Activated T-helper 2 cell treated with anti-CD3 and anti-CD28 coated beads, Interferon-gamma antibody, Interleukin-2, Interleukin-4, amounts not matched to agents 10 μg/mL and 5 μg/mL and 100 μg/mL, durations not matched to agents 14 hours and 24 hours and 36 hours (primary cell): ENCODE measurements around the gene FAM174C. TPM values are rescaled to one million over a fixed set of nuclear protein-coding genes. Genes with fewer than 3 reads are reported as not detected.
A peak's percentile ranks its signal among the peaks of the same experiment; 100 is the strongest.
"Not testable (repeated sequence)": the region's sequence is repeated elsewhere in the genome, so short reads cannot be mapped to it uniquely, and the experiment has no call there.

Experiments
- DNase-seq: peaks from one replicate; pipeline ENCODE4 v3.0.0; 2021; ENCODE audit warnings: low spot score
- H3K27ac Mint-ChIP-seq: one replicate; pipeline ENCODE4 v1.8.0; 2021; ENCODE audit warnings: mixed read lengths
- H3K27me3 Mint-ChIP-seq: one replicate; pipeline ENCODE4 v1.8.0; 2021; ENCODE audit warnings: low read depth, mixed read lengths
- H3K36me3 Mint-ChIP-seq: one replicate; pipeline ENCODE4 v1.8.0; 2021; ENCODE audit warnings: low read depth, mixed read lengths
- H3K4me1 Mint-ChIP-seq: one replicate; pipeline ENCODE4 v1.8.0; 2021; ENCODE audit warnings: low read depth, mixed read lengths
- H3K4me3 Mint-ChIP-seq: one replicate; pipeline ENCODE4 v1.8.0; 2021; ENCODE audit warnings: low read depth, mild to moderate bottlenecking, moderate library complexity, mixed read lengths
- H3K9me3 Mint-ChIP-seq: one replicate; pipeline ENCODE4 v1.8.0; 2021; ENCODE audit warnings: mixed read lengths
- intact Hi-C: fragments of 100-400 bp; cut with micrococcal nuclease; formaldehyde crosslinking; loops from one replicate; pipeline ENCODE4 v1.15.1; 2023
- total RNA-seq: library from RNA; stranded (reverse); gene quantifications from 2 replicates; pipeline ENCODE4 v1.2.3, GENCODE V29; 2022

Gene FAM174C
- total RNA-seq, 1 donor from 2014 or later = 99.4 TPM

DNA sequence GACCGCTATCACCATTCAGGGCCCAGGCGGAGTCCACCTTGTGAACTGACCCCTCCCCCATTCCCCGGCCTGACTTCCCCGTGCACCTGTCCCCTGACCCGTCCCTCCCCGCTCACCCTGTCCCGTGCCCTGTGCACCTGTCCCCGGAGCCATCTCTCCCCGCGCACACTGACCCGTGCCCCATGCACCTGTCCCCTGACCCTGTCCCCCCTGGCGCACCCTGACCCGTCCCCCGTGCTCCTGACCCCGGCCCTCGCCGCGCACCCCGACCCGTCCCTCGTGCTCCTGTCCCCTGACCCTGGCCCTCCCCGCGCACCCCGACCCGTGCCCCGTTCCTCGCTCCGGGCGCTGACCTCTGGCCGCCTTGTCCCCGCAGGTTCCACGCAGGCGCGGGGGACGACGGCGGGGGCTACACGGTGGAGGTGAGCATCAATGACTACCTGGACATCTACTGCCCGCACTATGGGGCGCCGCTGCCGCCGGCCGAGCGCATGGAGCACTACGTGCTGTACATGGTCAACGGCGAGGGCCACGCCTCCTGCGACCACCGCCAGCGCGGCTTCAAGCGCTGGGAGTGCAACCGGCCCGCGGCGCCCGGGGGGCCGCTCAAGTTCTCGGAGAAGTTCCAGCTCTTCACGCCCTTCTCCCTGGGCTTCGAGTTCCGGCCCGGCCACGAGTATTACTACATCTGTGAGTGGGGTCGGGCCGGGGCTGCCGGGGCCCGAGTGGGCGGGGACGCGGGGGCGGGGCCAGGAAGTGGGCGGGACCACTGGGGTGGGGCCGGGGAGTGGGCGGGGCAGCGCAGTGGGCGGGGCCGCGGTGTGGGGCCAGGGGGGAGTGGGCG, 20.1 kb downstream of the FAM174C start:
- DNase-seq = no peak
- H3K9me3 Mint-ChIP-seq = no peaks in the 10 kb centered on the region

GRCh38 chr19:1296078-1296477, 20.7 kb downstream of the FAM174C start:
- intact Hi-C loops = no loop called here

More for the DNA sequence above, 20.1 kb downstream of the FAM174C start:
- Mint-ChIP-seq H3K4me3 (no peak overlapping the region), H3K27me3 (peaks cover 2% of the 10 kb centered on the region), H3K36me3 (no peaks in the 10 kb centered on the region), H3K4me1 (no peaks in the 10 kb centered on the region), H3K27ac (no peak overlapping the region)
- intact Hi-C loops = no loop called here

GRCh38 chr19:1296575-1297271, 21.4 kb downstream of the FAM174C start:
- no peak overlapping the region for H3K4me3 Mint-ChIP-seq
- intact Hi-C loops = no loop called here
- no peak overlapping the region for H3K27ac Mint-ChIP-seq
- H3K36me3 Mint-ChIP-seq = no peaks in the 10 kb centered on the region
- DNase-seq = no peak
- no peaks in the 10 kb centered on the region for H3K9me3 Mint-ChIP-seq
- H3K4me1 Mint-ChIP-seq = no peaks in the 10 kb centered on the region
- H3K27me3 Mint-ChIP-seq = peaks cover 2% of the 10 kb centered on the region

More at GRCh38 chr19:1296078-1296477, 20.7 kb downstream of the FAM174C start:
- H3K9me3 Mint-ChIP-seq = no peaks in the 10 kb centered on the region
- H3K36me3 Mint-ChIP-seq = no peaks in the 10 kb centered on the region
- H3K4me1 Mint-ChIP-seq = no peaks in the 10 kb centered on the region
- no peak for DNase-seq
- H3K27me3 Mint-ChIP-seq = peaks cover 2% of the 10 kb centered on the region
- no peak overlapping the region for H3K4me3 Mint-ChIP-seq
- H3K27ac Mint-ChIP-seq = no peak overlapping the region

DNA sequence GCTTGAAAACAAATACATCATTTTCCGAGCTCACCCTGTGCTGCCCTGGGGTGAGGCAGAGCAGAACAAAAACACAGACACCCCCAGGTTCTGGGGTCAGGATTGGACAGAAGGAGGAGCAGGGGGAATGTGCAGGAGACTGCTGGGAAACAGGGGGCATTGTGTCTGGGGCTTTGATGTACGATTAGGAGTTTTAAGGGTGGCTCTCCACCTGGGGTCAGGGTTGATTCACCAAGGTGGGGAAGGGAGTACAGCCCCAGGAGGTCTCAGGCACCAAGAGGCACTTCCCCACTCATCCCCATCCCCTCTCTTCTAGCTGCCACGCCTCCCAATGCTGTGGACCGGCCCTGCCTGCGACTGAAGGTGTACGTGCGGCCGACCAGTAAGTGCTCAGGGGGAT, 22.9 kb downstream of the FAM174C start:
- no peaks in the 10 kb centered on the region for H3K4me1 Mint-ChIP-seq
- intact Hi-C loops = no loop called here
- no peak for DNase-seq
- H3K27me3 Mint-ChIP-seq = peaks cover 2% of the 10 kb centered on the region
- no peak overlapping the region for H3K4me3 Mint-ChIP-seq
- H3K9me3 Mint-ChIP-seq = no peaks in the 10 kb centered on the region
- no peak overlapping the region for H3K27ac Mint-ChIP-seq
- H3K36me3 Mint-ChIP-seq = no peaks in the 10 kb centered on the region

DNA sequence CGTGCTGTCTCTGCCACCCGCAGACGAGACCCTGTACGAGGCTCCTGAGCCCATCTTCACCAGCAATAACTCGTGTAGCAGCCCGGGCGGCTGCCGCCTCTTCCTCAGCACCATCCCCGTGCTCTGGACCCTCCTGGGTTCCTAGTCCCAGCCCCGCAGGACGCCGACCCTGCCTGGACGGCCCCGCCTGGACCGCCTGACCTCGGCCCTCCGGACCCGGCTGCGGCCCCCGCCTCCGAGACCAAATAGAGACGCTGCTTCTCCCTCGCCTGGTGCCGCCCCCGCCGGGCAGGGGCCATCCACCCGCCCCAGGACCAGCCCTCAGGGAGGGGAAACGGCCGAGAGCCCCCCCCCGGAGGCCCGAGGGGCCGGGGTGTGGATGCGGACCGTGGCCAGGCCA, 24.5 kb downstream of the FAM174C start:
- Mint-ChIP-seq H3K4me1 (no peaks in the 10 kb centered on the region), H3K36me3 (no peaks in the 10 kb centered on the region), H3K9me3 (no peaks in the 10 kb centered on the region), H3K27me3 (no peaks in the 10 kb centered on the region), H3K4me3 (no peak overlapping the region), H3K27ac (no peak overlapping the region)
- intact Hi-C loops = no loop called here
- no peak for DNase-seq

GRCh38 chr19:1300744-1301490, 25.6 kb downstream of the FAM174C start:
- DNase-seq = no peak
- intact Hi-C loops = no loop called here

GRCh38 chr19:1302533-1303239, 27.4 kb downstream of the FAM174C start:
- H3K9me3 Mint-ChIP-seq = no peaks in the 10 kb centered on the region
- H3K27ac Mint-ChIP-seq = no peak overlapping the region
- H3K36me3 Mint-ChIP-seq = no peaks in the 10 kb centered on the region
- H3K4me3 Mint-ChIP-seq = no peak overlapping the region
- no peaks in the 10 kb centered on the region for H3K4me1 Mint-ChIP-seq
- DNase-seq = no peak
- H3K27me3 Mint-ChIP-seq = no peaks in the 10 kb centered on the region
- intact Hi-C loops = no loop called here

More at GRCh38 chr19:1300744-1301490, 25.6 kb downstream of the FAM174C start:
- Mint-ChIP-seq H3K27ac (no peak overlapping the region), H3K9me3 (no peaks in the 10 kb centered on the region), H3K27me3 (no peaks in the 10 kb centered on the region), H3K4me1 (no peaks in the 10 kb centered on the region), H3K36me3 (no peaks in the 10 kb centered on the region), H3K4me3 (no peak overlapping the region)

- H3K4me1 Mint-ChIP-seq = no peaks in the 10 kb centered on the region
- H3K27me3 Mint-ChIP-seq = no peaks in the 10 kb centered on the region
- H3K36me3 Mint-ChIP-seq = no peaks in the 10 kb centered on the region
- H3K4me3 Mint-ChIP-seq = no peak overlapping the region
- no peak for DNase-seq
- no peak overlapping the region for H3K27ac Mint-ChIP-seq
- no peaks in the 10 kb centered on the region for H3K9me3 Mint-ChIP-seq
- intact Hi-C loops = no loop called here
Observed at GRCh38 chr19:1304197-1304924, 29.0 kb downstream of the FAM174C start.

GRCh38 chr19:1305354-1305753, 30.0 kb downstream of the FAM174C start:
- H3K4me1 Mint-ChIP-seq, H3K9me3 Mint-ChIP-seq, H3K36me3 Mint-ChIP-seq, intact Hi-C loops, H3K27me3 Mint-ChIP-seq, DNase-seq, H3K4me3 Mint-ChIP-seq, H3K27ac Mint-ChIP-seq: not testable (repeated sequence)

DNA sequence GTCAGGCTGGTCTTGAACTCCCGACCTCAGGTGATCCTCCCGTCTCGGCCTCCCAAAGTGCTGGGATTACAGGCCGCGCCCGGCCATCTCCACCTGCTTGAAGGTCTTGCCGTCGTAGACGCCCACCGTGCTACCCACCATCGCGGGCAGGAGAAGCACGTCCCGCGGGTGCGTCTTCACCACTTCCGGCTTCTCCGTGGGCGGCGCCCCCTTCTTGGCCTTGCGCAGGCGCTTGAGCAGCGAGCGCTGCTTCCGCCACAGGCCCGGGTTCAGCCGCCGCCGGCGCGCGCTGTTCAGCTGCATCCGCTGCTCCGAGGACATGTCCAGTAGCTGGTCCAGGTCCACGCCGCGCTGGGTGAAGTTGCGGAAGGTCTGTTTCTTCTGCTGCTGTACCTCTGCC, 32.0 kb downstream of the FAM174C start:
- H3K4me3 Mint-ChIP-seq = no peak overlapping the region
- H3K36me3 Mint-ChIP-seq = no peaks in the 10 kb centered on the region
- no peaks in the 10 kb centered on the region for H3K4me1 Mint-ChIP-seq
- no peaks in the 10 kb centered on the region for H3K9me3 Mint-ChIP-seq
- intact Hi-C loops = no loop called here
- no peaks in the 10 kb centered on the region for H3K27me3 Mint-ChIP-seq
- no peak overlapping the region for H3K27ac Mint-ChIP-seq
- DNase-seq = no peak

- Mint-ChIP-seq H3K9me3 (no peaks in the 10 kb centered on the region), H3K4me1 (no peaks in the 10 kb centered on the region), H3K27ac (no peak overlapping the region), H3K4me3 (peak overlapping the region; percentile 33), H3K27me3 (no peaks in the 10 kb centered on the region), H3K36me3 (no peaks in the 10 kb centered on the region)
- intact Hi-C loops = no loop called here
- DNase-seq = no peak
Observed at GRCh38 chr19:1307755-1308303, 32.5 kb downstream of the FAM174C start.

DNA sequence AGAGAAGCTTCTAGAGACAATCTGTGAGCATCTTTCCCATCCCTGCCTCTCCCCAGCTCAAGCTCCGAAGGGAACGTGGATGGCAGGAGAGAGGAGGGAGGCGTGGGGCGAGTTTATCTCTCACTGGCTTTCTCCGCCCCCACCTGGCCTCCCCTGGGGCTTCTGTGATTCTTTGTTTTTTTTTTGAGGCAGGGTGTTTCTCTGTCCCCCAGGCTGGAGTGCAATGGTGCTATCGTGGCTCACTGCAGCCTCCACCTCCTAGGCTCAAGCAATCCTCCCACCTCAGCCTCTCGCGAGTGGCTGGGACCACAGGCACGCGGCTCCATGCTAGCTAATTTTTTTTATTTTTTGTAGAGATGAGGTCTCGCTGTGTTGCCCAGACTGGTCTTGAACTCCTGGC, 33.4 kb downstream of the FAM174C start:
- no peaks in the 10 kb centered on the region for H3K27me3 Mint-ChIP-seq
- H3K9me3 Mint-ChIP-seq = no peaks in the 10 kb centered on the region
- no peak for DNase-seq
- intact Hi-C loops = no loop called here
- no peaks in the 10 kb centered on the region for H3K4me1 Mint-ChIP-seq
- no peak overlapping the region for H3K4me3 Mint-ChIP-seq
- H3K27ac Mint-ChIP-seq = no peak overlapping the region
- H3K36me3 Mint-ChIP-seq = no peaks in the 10 kb centered on the region
